Endodermal cell (in vitro differentiated cells): ENCODE measurements around the gene BCDIN3D. TPM values are rescaled to one million over a fixed set of nuclear protein-coding genes. Genes with fewer than 3 reads are reported as not detected.

Source experiments
- DNase-seq: peaks from one replicate; pipeline ENCODE4 v3.0.0-alpha.2; 2017
- H3K27ac ChIP-seq: 2 replicates; pipeline ENCODE4 v1.5.1; 2013; ENCODE audit warnings: mild to moderate bottlenecking, low read depth, low read length, moderate library complexity
- H3K27me3 ChIP-seq: 2 replicates; pipeline ENCODE4 v1.6.1; 2013; ENCODE audit warnings: mild to moderate bottlenecking, low read length, moderate library complexity; ENCODE audit not compliant: insufficient read depth, control insufficient read depth, poor library complexity, severe bottlenecking
- H3K36me3 ChIP-seq: 2 replicates; pipeline ENCODE4 v1.7.0; 2013; ENCODE audit warnings: mild to moderate bottlenecking, low read length, moderate library complexity; ENCODE audit not compliant: control insufficient read depth, insufficient read depth
- H3K4me1 ChIP-seq: one replicate; pipeline ENCODE4 v1.7.0; 2013; ENCODE audit warnings: low read length; ENCODE audit not compliant: control insufficient read depth, insufficient read depth
- H3K4me3 ChIP-seq: 2 replicates; pipeline ENCODE4 v1.5.1; 2013; ENCODE audit warnings: mild to moderate bottlenecking, low read length, moderate library complexity
- H3K9ac ChIP-seq: 2 replicates; pipeline ENCODE4 v1.6.1; 2013; ENCODE audit warnings: mild to moderate bottlenecking, low read length, moderate library complexity; ENCODE audit not compliant: poor library complexity, severe bottlenecking; ENCODE audit errors: extremely low read depth
- H3K9me3 ChIP-seq: 2 replicates; pipeline ENCODE4 v1.6.1; 2013; ENCODE audit warnings: mild to moderate bottlenecking, low read length, moderate library complexity; ENCODE audit not compliant: control insufficient read depth
- H3K27ac Mint-ChIP-seq: 2 replicates; pipeline ENCODE4 v1.8.0; 2020; ENCODE audit warnings: mixed read lengths
- H3K27me3 Mint-ChIP-seq: 2 replicates; pipeline ENCODE4 v1.8.0; 2021; ENCODE audit warnings: mild to moderate bottlenecking, mixed read lengths; ENCODE audit not compliant: insufficient read depth
- H3K36me3 Mint-ChIP-seq: 2 replicates; pipeline ENCODE4 v1.8.0; 2020; ENCODE audit warnings: low read depth, mixed read lengths
- H3K4me1 Mint-ChIP-seq: 2 replicates; pipeline ENCODE4 v1.8.0; 2020; ENCODE audit warnings: mixed read lengths
- H3K4me3 Mint-ChIP-seq: 2 replicates; pipeline ENCODE4 v1.8.0; 2020; ENCODE audit warnings: mild to moderate bottlenecking, moderate library complexity, mixed read lengths
- H3K9me3 Mint-ChIP-seq: 2 replicates; pipeline ENCODE4 v1.8.0; 2020; ENCODE audit warnings: mild to moderate bottlenecking, mixed read lengths
- CTCF ChIP-seq: fragments of 200-600 bp; sonication (generic); conservative IDR thresholded peaks from 2 replicates; pipeline ENCODE4 v1.5.0; 2021; ENCODE audit warnings: antibody characterized with exemption, mild to moderate bottlenecking
- WGBS, 2 experiments: methylation state at CpG; one replicate each; pipeline versions ENCODE4 v1.1.5 to v1.1.7; 2013; ENCODE audit warnings: missing lambda C conversion rate in 2 of 2, mixed read lengths in 1 of 2; ENCODE audit not compliant: insufficient coverage in 1 of 2, insufficient read length in 1 of 2; 5-methylcytosine and 5-hydroxymethylcytosine counted together
- total RNA-seq, 2 donors: library from RNA; stranded (reverse); fragmentation: NEBNext Ultra II Directional in 1 of 2; extraction: Animal tissue kit (Norgen Biotek cat#: 25700) in 1 of 2; gene quantifications; 2 replicates in 1 of 2; 3 replicates in 1 of 2; pipeline ENCODE4 v1.2.1, GENCODE V29; 2021

Gene BCDIN3D
- total RNA-seq, 2 donors from 2014 or later = 2.8 to 3.8 TPM

- no peak overlapping the region for H3K4me3 ChIP-seq
- no peaks in the 10 kb centered on the region for H3K9me3 ChIP-seq
- peaks cover 49% of the 10 kb centered on the region for H3K4me1 Mint-ChIP-seq
- H3K27me3 ChIP-seq = no peaks in the 10 kb centered on the region
- H3K36me3 Mint-ChIP-seq = peaks cover 28% of the 10 kb centered on the region
- WGBS, 2 experiments = 92 to 93% methylated on average over 4 to 5 of the region's 5 CpGs
- H3K4me1 ChIP-seq = peaks cover 30% of the 10 kb centered on the region
- no peaks in the 10 kb centered on the region for H3K27me3 Mint-ChIP-seq
- H3K9me3 Mint-ChIP-seq = no peaks in the 10 kb centered on the region
- no peak for DNase-seq
- peaks cover 14% of the 10 kb centered on the region for H3K36me3 ChIP-seq
- no peak overlapping the region for H3K27ac ChIP-seq
- H3K4me3 Mint-ChIP-seq = no peak overlapping the region
- no peak overlapping the region for H3K9ac ChIP-seq
- H3K27ac Mint-ChIP-seq = no peak overlapping the region
- TF ChIP-seq CTCF = no peak
These were observed 37.5 kb downstream of the BCDIN3D start for GRCh38 chr12:49805409-49805808.

- 97 to 100% methylated on average over 1 to 10 of the region's 10 CpGs for WGBS, 2 experiments
- H3K27ac ChIP-seq = no peak overlapping the region
- H3K4me1 ChIP-seq = peaks cover 34% of the 10 kb centered on the region
- TF ChIP-seq CTCF = no peak
- no peak overlapping the region for H3K4me3 ChIP-seq
- no peak overlapping the region for H3K9ac ChIP-seq
- Mint-ChIP-seq H3K27ac (no peak overlapping the region), H3K9me3 (no peaks in the 10 kb centered on the region), H3K4me1 (peaks cover 48% of the 10 kb centered on the region), H3K36me3 (peaks cover 33% of the 10 kb centered on the region), H3K4me3 (no peak overlapping the region), H3K27me3 (no peaks in the 10 kb centered on the region)
- H3K36me3 ChIP-seq = peaks cover 14% of the 10 kb centered on the region
- no peaks in the 10 kb centered on the region for H3K9me3 ChIP-seq
- no peak for DNase-seq
- no peaks in the 10 kb centered on the region for H3K27me3 ChIP-seq
These were observed 38.1 kb downstream of the BCDIN3D start for GRCh38 chr12:49804821-49805220.

GRCh38 chr12:49803693-49804450, 39.0 kb downstream of the BCDIN3D start:
- H3K4me1 ChIP-seq = peaks cover 34% of the 10 kb centered on the region
- H3K9ac ChIP-seq = no peak overlapping the region
- DNase-seq = no peak
- no peaks in the 10 kb centered on the region for H3K9me3 ChIP-seq
- Mint-ChIP-seq H3K4me1 (peaks cover 42% of the 10 kb centered on the region), H3K9me3 (no peaks in the 10 kb centered on the region), H3K4me3 (no peak overlapping the region), H3K27ac (no peak overlapping the region), H3K36me3 (peaks cover 40% of the 10 kb centered on the region), H3K27me3 (no peaks in the 10 kb centered on the region)
- no peaks in the 10 kb centered on the region for H3K27me3 ChIP-seq
- no peak for TF ChIP-seq CTCF
- WGBS, 2 experiments = 84 to 88% methylated on average over 10 to 12 of the region's 12 CpGs
- H3K36me3 ChIP-seq = peaks cover 14% of the 10 kb centered on the region
- H3K4me3 ChIP-seq = no peak overlapping the region
- H3K27ac ChIP-seq = no peak overlapping the region
